ENCODE results near the gene SLX4IP. TPM values are rescaled to one million over a fixed set of nuclear protein-coding genes. Genes with fewer than 3 reads are reported as not detected.

Gene SLX4IP
- total and polyA plus RNA-seq, 2 of the 13 experiments (the other 11 are each of a cell fraction or from before 2014, with no cell fraction given), result 3.6 to 7.3 TPM

DNA sequence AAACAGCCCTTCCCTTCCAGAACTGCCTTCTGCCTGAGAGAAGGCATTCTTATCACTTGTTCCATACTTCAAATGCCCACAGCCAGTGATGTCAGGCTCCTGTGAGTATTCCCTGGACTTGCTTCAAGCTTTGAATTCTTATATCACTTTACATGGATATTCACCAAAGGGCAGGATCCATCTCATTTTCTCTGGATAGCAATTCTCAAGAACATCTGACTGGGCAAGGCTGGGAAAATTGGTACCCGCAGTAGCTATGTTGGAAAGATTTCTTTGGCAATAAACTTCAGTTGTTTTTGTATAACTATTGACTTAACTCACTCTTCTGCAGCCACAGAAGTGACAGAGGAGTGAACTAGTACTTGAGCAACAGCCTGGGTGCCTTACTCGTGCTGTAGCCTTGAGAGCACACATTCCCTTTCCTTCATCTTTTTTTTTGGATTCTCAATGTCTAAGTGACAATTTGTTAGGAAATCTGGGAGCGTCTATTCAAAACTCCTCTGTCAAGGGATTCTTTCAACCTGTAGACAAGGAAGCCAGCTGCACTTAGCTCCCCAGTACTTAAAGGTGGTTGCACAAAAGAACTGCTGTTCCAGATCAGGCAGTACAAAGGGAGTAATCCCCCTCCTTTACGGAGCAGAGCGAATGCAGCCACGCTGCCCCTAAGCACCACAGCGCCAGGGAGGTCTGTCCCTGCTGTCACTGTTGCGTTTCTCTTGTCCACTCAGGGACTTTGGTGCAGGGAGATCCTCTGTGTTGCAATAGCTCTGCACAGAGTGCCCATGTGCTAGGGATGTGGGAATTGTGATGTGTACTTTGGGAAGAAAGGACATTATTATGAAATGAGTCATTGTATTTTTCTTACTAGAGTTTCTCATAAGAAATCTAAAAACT is 169.1 kb downstream of the SLX4IP start (continued):
- TF ChIP-seq, protein P1, sequence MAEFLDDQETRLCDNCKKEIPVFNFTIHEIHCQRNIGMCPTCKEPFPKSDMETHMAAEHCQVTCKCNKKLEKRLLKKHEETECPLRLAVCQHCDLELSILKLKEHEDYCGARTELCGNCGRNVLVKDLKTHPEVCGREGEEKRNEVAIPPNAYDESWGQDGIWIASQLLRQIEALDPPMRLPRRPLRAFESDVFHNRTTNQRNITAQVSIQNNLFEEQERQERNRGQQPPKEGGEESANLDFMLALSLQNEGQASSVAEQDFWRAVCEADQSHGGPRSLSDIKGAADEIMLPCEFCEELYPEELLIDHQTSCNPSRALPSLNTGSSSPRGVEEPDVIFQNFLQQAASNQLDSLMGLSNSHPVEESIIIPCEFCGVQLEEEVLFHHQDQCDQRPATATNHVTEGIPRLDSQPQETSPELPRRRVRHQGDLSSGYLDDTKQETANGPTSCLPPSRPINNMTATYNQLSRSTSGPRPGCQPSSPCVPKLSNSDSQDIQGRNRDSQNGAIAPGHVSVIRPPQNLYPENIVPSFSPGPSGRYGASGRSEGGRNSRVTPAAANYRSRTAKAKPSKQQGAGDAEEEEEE (CRISPR knock-in tag; IDR thresholded peaks at IDR 0.05; ENCODE audit: borderline replicate concordance), result peak; percentile 96; the same call in 1 of the 2 replicates
- TF ChIP-seq HNRNPH1 (optimal IDR thresholded peaks at IDR 0.05; ENCODE audit: low read depth, low read length) (no peak), TOE1 (CRISPR knock-in tag; IDR thresholded peaks at IDR 0.05) (no peak), KDM5B (CRISPR knock-in tag; IDR thresholded peaks at IDR 0.05; ENCODE audit: borderline replicate concordance) (no peak; the same call in 1 of the 2 replicates), MED13 (CRISPR knock-in tag; IDR thresholded peaks at IDR 0.05) (no peak), NAIF1 (CRISPR knock-in tag; IDR thresholded peaks at IDR 0.05; ENCODE audit: borderline replicate concordance) (no peak), PCBP2 (optimal IDR thresholded peaks at IDR 0.05; ENCODE audit: low read depth, low read length, poor library complexity, severe bottlenecking) (no peak), ATF5 (CRISPR knock-in tag; IDR thresholded peaks at IDR 0.05; ENCODE audit: low read depth) (0 out of 2 replicates have a peak, but pooled peaks have one; percentile 43), TRIM24 (CRISPR knock-in tag; IDR thresholded peaks at IDR 0.05) (peak; percentile 96; the same call in 1 of the 2 replicates), ZNF407 (CRISPR knock-in tag; IDR thresholded peaks at IDR 0.05; ENCODE audit: not compliant biosample characterization) (no peak), NR2F1 (CRISPR knock-in tag; IDR thresholded peaks at IDR 0.05) (peak; percentile 54 to 58; a peak in 2 of 4 replicates), KLF11 (CRISPR knock-in tag; IDR thresholded peaks at IDR 0.05) (peak; percentile 82; the same call in 1 of the 2 replicates), CHD4 (IDR thresholded peaks at IDR 0.05; ENCODE audit: borderline replicate concordance, low read length) (no peak)
- TF ChIP-seq, protein P2, sequence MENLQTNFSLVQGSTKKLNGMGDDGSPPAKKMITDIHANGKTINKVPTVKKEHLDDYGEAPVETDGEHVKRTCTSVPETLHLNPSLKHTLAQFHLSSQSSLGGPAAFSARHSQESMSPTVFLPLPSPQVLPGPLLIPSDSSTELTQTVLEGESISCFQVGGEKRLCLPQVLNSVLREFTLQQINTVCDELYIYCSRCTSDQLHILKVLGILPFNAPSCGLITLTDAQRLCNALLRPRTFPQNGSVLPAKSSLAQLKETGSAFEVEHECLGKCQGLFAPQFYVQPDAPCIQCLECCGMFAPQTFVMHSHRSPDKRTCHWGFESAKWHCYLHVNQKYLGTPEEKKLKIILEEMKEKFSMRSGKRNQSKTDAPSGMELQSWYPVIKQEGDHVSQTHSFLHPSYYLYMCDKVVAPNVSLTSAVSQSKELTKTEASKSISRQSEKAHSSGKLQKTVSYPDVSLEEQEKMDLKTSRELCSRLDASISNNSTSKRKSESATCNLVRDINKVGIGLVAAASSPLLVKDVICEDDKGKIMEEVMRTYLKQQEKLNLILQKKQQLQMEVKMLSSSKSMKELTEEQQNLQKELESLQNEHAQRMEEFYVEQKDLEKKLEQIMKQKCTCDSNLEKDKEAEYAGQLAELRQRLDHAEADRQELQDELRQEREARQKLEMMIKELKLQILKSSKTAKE (CRISPR knock-in tag; IDR thresholded peaks at IDR 0.05; ENCODE audit: borderline replicate concordance), result no peak
